Mucosa of descending colon (tissue), 3 donors: ENCODE results near the gene BAIAP2. TPM values are rescaled to one million over a fixed set of nuclear protein-coding genes. Genes with fewer than 3 reads are reported as not detected.

Experiments used
- ATAC-seq: fragments of 200-7000 bp; cut with Tn5 transposase; one replicate; pipeline ENCODE4 v1.9.1; 2020; ENCODE audit warnings: mild to moderate bottlenecking, moderate library complexity
- DNase-seq, 3 donors: peaks; one replicate each; pipeline ENCODE4 v3.0.0-alpha.2; 2020
- H3K36me3 ChIP-seq: fragments of 200-600 bp; one replicate; pipeline ENCODE4 v1.8.0; 2021; ENCODE audit warnings: low read depth, mild to moderate bottlenecking
- H3K4me1 ChIP-seq: fragments of 200-600 bp; one replicate; pipeline ENCODE4 v1.8.0; 2021; ENCODE audit warnings: low read depth, mild to moderate bottlenecking
- H3K4me3 ChIP-seq: fragments of 200-600 bp; one replicate; pipeline ENCODE4 v1.8.0; 2021; ENCODE audit warnings: mild to moderate bottlenecking
- H3K9me3 ChIP-seq: fragments of 200-600 bp; one replicate; pipeline ENCODE4 v1.8.0; 2021; ENCODE audit warnings: mild to moderate bottlenecking
- CTCF ChIP-seq: fragments of 200-600 bp; IDR thresholded peaks from one replicate; pipeline ENCODE4 v1.8.0; 2022; ENCODE audit warnings: antibody characterized with exemption, mild to moderate bottlenecking
- intact Hi-C, 2 donors: fragments of 100-400 bp; cut with DNase I in 1 of 2; cut with micrococcal nuclease in 1 of 2; formaldehyde crosslinking; loops; one replicate each; pipeline versions ENCODE4 v1.11.0 to v1.11.1; 2022; cut with DNase I, micrococcal nuclease
- total RNA-seq, 3 donors: library from RNA; stranded (reverse); fragmentation: NEBNext Ultra II Directional in 2 of 3; extraction: Animal tissue kit (Norgen Biotek cat#: 25700) in 2 of 3; gene quantifications; one replicate each; pipeline versions ENCODE4 v1.2.1 to v1.2.4, GENCODE V29; 2021 to 2023
- donor health status: DM: no; HTN: no; CAD: no; lungs with moderate emphysema.
- donor health status: DM: no; HTN: no; CAD: no.
- donor health status: DM: no; HTN: yes; CAD: no.

Gene BAIAP2
- total RNA-seq, 3 donors from 2014 or later: 11.6 to 76.7 (median 19.4) TPM

- H3K4me3 ChIP-seq: peak overlapping the region; percentile 14
- H3K9me3 ChIP-seq: no peaks in the 10 kb centered on the region
- DNase-seq: no peak
- no peak for TF ChIP-seq CTCF
- intact Hi-C loops: no loop called here
- H3K4me1 ChIP-seq: peaks cover 18% of the 10 kb centered on the region
- no peak for ATAC-seq
- no peaks in the 10 kb centered on the region for H3K36me3 ChIP-seq
These were observed 708 bp downstream of the BAIAP2 start for GRCh38 chr17:81035521-81036196.

GRCh38 chr17:81036197-81036941, 1.4 kb downstream of the BAIAP2 start:
- Histone ChIP-seq H3K36me3 (no peaks in the 10 kb centered on the region), H3K9me3 (no peaks in the 10 kb centered on the region), H3K4me3 (no peak overlapping the region), H3K4me1 (peaks cover 18% of the 10 kb centered on the region)
- intact Hi-C loops: no loop called here
- ATAC-seq (no peak), DNase-seq (no peak)
- TF ChIP-seq CTCF: no peak

GRCh38 chr17:81037026-81037797, 2.3 kb downstream of the BAIAP2 start:
- no peak for TF ChIP-seq CTCF
- intact Hi-C loops: no loop called here
- Histone ChIP-seq H3K4me3 (no peak overlapping the region), H3K4me1 (peaks cover 11% of the 10 kb centered on the region), H3K36me3 (no peaks in the 10 kb centered on the region), H3K9me3 (no peaks in the 10 kb centered on the region)
- no peak for ATAC-seq
- DNase-seq: no peak

GRCh38 chr17:81037798-81038733, 3.1 kb downstream of the BAIAP2 start:
- ATAC-seq (no peak), DNase-seq (no peak)
- Histone ChIP-seq H3K4me1 (peaks cover 11% of the 10 kb centered on the region), H3K4me3 (no peak overlapping the region), H3K36me3 (no peaks in the 10 kb centered on the region), H3K9me3 (no peaks in the 10 kb centered on the region)
- TF ChIP-seq CTCF: no peak
- intact Hi-C loops: no loop called here

GRCh38 chr17:81039096-81039495, 4.1 kb downstream of the BAIAP2 start:
- H3K9me3 ChIP-seq: no peaks in the 10 kb centered on the region
- DNase-seq (no peak), ATAC-seq (no peak)
- H3K4me3 ChIP-seq: no peak overlapping the region
- intact Hi-C loops: no loop called here
- no peak for TF ChIP-seq CTCF
- no peaks in the 10 kb centered on the region for H3K36me3 ChIP-seq
- H3K4me1 ChIP-seq: peaks cover 14% of the 10 kb centered on the region
